GM12875 (cell line): ENCODE results near the gene TNFRSF12A.

Experiments used
- H3K4me3 ChIP-seq: one replicate; pipeline ENCODE4 v1.5.1; 2011; ENCODE audit warnings: low read depth, low read length, control low read depth
- CTCF ChIP-seq: IDR thresholded peaks from 2 replicates; pipeline ENCODE4 v1.5.1; 2011; ENCODE audit warnings: low read depth, mild to moderate bottlenecking, control low read depth, inconsistent platforms, low read length, moderate library complexity, borderline replicate concordance; ENCODE audit not compliant: insufficient read depth

The TNFRSF12A gene

DNA sequence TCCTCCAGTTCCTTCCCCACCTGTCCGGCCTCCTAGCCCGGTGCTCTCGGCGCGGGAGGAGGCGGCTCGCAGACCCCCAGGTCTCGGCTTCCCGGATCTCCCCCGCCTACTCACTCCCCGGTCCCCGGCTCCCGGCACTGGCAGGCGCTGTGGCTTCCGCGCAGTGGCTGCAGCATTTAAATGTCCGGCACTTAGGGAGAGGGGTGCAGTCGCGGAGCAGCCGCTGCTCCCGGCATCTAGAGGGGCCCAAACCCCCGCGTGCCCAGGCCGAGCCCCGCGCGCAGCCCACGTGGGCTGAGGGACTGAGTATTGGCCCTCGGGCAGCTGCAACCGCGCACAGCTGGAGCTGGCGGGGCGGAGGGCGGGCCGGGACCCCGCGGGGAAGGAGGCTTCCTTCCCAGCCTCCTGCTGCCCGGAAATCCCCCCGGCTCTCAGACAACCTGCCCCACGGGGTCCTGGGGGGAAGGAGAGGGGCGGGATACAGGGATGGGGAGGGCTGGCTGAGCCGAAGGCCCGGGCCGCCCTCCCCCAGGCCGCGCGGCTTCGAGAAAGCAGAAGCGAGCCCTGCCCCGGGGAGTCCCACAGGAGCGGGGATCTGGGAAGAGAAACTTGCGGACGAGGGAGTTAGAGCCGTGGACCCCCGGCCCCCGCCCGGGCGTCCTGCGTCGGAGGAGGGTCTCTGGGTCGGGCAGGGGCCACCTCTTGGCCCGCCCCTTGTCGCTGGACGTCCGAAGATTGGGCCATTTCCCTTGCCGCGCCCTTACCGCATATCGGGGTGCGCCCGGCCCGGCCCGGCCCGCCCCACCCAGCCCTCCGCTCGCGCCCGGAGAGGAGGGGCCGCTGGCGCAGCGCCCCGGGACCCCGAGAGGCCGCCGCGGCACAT lies 25.8 kb downstream of the TNFRSF12A start, which contains the start of gene MMP25:
Gene MMP25, plus strand, starts transcription at position 804 of the 883 bp plus-strand sequence. CDS start 357 bp downstream, outside the sequence.
- H3K4me3 ChIP-seq, result peak within 1 kb of the TSS; percentile 60
- no peak for TF ChIP-seq CTCF

GRCh38 chr16:3046641-3047386 lies 26.6 kb downstream of the TNFRSF12A start:
- peak overlapping the region; percentile 60 for H3K4me3 ChIP-seq

DNA sequence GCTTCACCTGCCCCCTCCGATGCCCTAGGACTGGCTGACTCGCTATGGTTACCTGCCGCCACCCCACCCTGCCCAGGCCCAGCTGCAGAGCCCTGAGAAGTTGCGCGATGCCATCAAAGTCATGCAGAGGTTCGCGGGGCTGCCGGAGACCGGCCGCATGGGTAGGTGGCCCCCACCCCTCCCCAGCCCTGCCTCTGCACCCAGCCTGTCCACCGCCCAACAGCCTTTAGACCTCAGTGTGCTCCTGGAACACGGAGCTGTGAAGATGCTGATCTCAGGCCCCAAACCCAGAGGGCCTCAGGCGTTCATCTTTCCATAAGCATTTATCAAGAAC lies 27.2 kb downstream of the TNFRSF12A start:
- TF ChIP-seq CTCF, result no peak
- H3K4me3 ChIP-seq, result no peak overlapping the region

More at GRCh38 chr16:3046641-3047386, 26.6 kb downstream of the TNFRSF12A start:
- TF ChIP-seq CTCF, result no peak

DNA sequence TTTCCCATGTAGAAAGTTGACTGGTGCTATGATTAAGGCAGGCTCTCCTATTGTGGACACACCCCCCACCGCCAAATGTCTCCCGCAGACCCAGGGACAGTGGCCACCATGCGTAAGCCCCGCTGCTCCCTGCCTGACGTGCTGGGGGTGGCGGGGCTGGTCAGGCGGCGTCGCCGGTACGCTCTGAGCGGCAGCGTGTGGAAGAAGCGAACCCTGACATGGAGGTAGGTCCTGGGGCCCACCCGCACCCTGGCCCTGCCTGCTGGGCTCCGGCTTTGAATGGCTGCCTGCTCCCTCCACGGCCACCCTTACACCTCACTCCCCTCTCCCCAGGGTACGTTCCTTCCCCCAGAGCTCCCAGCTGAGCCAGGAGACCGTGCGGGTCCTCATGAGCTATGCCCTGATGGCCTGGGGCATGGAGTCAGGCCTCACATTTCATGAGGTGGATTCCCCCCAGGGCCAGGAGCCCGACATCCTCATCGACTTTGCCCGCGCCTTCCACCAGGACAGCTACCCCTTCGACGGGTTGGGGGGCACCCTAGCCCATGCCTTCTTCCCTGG lies 29.8 kb downstream of the TNFRSF12A start:
- no peak overlapping the region for H3K4me3 ChIP-seq

DNA sequence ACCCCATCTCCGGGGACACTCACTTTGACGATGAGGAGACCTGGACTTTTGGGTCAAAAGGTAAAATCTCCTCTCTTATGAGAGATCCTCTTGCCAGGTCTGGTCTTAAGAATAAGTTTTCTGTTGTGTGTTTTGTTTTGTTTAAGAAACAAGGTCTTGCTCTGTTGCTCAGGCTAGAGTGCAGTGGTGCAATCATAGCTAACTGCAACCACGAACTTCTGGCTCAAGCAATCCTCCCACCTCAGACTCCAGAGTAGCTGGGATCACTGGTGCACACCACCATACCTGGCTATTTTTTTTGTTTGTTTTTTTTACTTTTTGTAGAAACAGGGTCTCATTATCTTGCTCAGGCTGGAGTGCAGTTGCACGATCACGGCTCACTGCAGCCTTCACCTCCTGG lies 30.3 kb downstream of the TNFRSF12A start:
- H3K4me3 ChIP-seq, result no peak overlapping the region
- TF ChIP-seq CTCF, result no peak

More for the DNA sequence above, 29.8 kb downstream of the TNFRSF12A start:
- no peak for TF ChIP-seq CTCF

GRCh38 chr16:3051009-3051408 lies 30.8 kb downstream of the TNFRSF12A start:
- H3K4me3 ChIP-seq, result no peak overlapping the region
- no peak for TF ChIP-seq CTCF
